ENCODE measurements around the gene TASP1.

The TASP1 gene

GRCh38 chr20:13676682-13677081, 38.0 kb upstream of the TASP1 start:
- Histone ChIP-seq H3K4me3 (ENCODE audit: low read length) (no peak overlapping the region), H3K4me1 (ENCODE audit: low read length) (peaks cover 12% of the 10 kb centered on the region), H3K9ac (ENCODE audit: low read length) (no peak overlapping the region), H3K79me2 (ENCODE audit: low read length) (no peaks in the 10 kb centered on the region), H3K4me2 (ENCODE audit: low read length) (no peak overlapping the region), H4K20me1 (ENCODE audit: insufficient read depth, low read length) (no peaks in the 10 kb centered on the region), H3K36me3 (replicated peaks; ENCODE audit: low read depth, low read length) (no peaks in the 10 kb centered on the region), H2AFZ (ENCODE audit: low read depth, low read length) (no peak overlapping the region), H3K9me3 (ENCODE audit: insufficient read depth, low read length) (no peaks in the 10 kb centered on the region), H3K27ac (ENCODE audit: low read length) (no peak overlapping the region), H3K27me3 (ENCODE audit: low read depth, low read length) (no peaks in the 10 kb centered on the region)
- TF ChIP-seq CTCF (IDR thresholded peaks at IDR 0.05; ENCODE audit: low read depth, low read length) (no peak), EZH2phosphoT487 (IDR thresholded peaks at IDR 0.05; ENCODE audit: low read depth) (no peak)

GRCh38 chr20:13672690-13673089, 34.0 kb upstream of the TASP1 start:
- H3K4me1 ChIP-seq (ENCODE audit: low read length), result peaks cover 14% of the 10 kb centered on the region
- H3K79me2 ChIP-seq (ENCODE audit: low read length), result no peaks in the 10 kb centered on the region
- H3K27me3 ChIP-seq (ENCODE audit: low read depth, low read length), result peaks cover 8% of the 10 kb centered on the region
- TF ChIP-seq CTCF (IDR thresholded peaks at IDR 0.05; ENCODE audit: low read depth, low read length) (no peak), EZH2phosphoT487 (IDR thresholded peaks at IDR 0.05; ENCODE audit: low read depth) (no peak)
- H3K4me3 ChIP-seq (ENCODE audit: low read length), result no peak overlapping the region
- no peak overlapping the region for H3K4me2 ChIP-seq (ENCODE audit: low read length)
- H3K9me3 ChIP-seq (ENCODE audit: insufficient read depth, low read length), result no peaks in the 10 kb centered on the region
- H3K36me3 ChIP-seq (replicated peaks; ENCODE audit: low read depth, low read length), result no peaks in the 10 kb centered on the region
- no peak overlapping the region for H3K9ac ChIP-seq (ENCODE audit: low read length)
- no peak overlapping the region for H2AFZ ChIP-seq (ENCODE audit: low read depth, low read length)
- H4K20me1 ChIP-seq (ENCODE audit: insufficient read depth, low read length), result no peaks in the 10 kb centered on the region
- no peak overlapping the region for H3K27ac ChIP-seq (ENCODE audit: low read length)

GRCh38 chr20:13671916-13672378, 33.2 kb upstream of the TASP1 start:
- no peak for TF ChIP-seq EZH2phosphoT487 (IDR thresholded peaks at IDR 0.05; ENCODE audit: low read depth)
- no peak for TF ChIP-seq CTCF (IDR thresholded peaks at IDR 0.05; ENCODE audit: low read depth, low read length)
- H3K79me2 ChIP-seq (ENCODE audit: low read length), result no peaks in the 10 kb centered on the region
- H3K4me3 ChIP-seq (ENCODE audit: low read length), result no peak overlapping the region
- peaks cover 14% of the 10 kb centered on the region for H3K4me1 ChIP-seq (ENCODE audit: low read length)
- no peaks in the 10 kb centered on the region for H3K36me3 ChIP-seq (replicated peaks; ENCODE audit: low read depth, low read length)
- H4K20me1 ChIP-seq (ENCODE audit: insufficient read depth, low read length), result no peaks in the 10 kb centered on the region
- H2AFZ ChIP-seq (ENCODE audit: low read depth, low read length), result no peak overlapping the region
- no peak overlapping the region for H3K27ac ChIP-seq (ENCODE audit: low read length)
- no peak overlapping the region for H3K9ac ChIP-seq (ENCODE audit: low read length)
- H3K27me3 ChIP-seq (ENCODE audit: low read depth, low read length), result peaks cover 8% of the 10 kb centered on the region
- no peaks in the 10 kb centered on the region for H3K9me3 ChIP-seq (ENCODE audit: insufficient read depth, low read length)
- H3K4me2 ChIP-seq (ENCODE audit: low read length), result no peak overlapping the region

GRCh38 chr20:13671512-13671911, 32.8 kb upstream of the TASP1 start:
- no peak overlapping the region for H3K27ac ChIP-seq (ENCODE audit: low read length)
- no peak overlapping the region for H3K4me2 ChIP-seq (ENCODE audit: low read length)
- peaks cover 8% of the 10 kb centered on the region for H3K27me3 ChIP-seq (ENCODE audit: low read depth, low read length)
- H3K36me3 ChIP-seq (replicated peaks; ENCODE audit: low read depth, low read length), result no peaks in the 10 kb centered on the region
- TF ChIP-seq CTCF (IDR thresholded peaks at IDR 0.05; ENCODE audit: low read depth, low read length) (no peak), EZH2phosphoT487 (IDR thresholded peaks at IDR 0.05; ENCODE audit: low read depth) (no peak)
- H3K9me3 ChIP-seq (ENCODE audit: insufficient read depth, low read length), result no peaks in the 10 kb centered on the region
- no peak overlapping the region for H3K9ac ChIP-seq (ENCODE audit: low read length)
- no peaks in the 10 kb centered on the region for H3K79me2 ChIP-seq (ENCODE audit: low read length)
- H3K4me1 ChIP-seq (ENCODE audit: low read length), result peaks cover 14% of the 10 kb centered on the region
- H4K20me1 ChIP-seq (ENCODE audit: insufficient read depth, low read length), result no peaks in the 10 kb centered on the region
- no peak overlapping the region for H3K4me3 ChIP-seq (ENCODE audit: low read length)
- H2AFZ ChIP-seq (ENCODE audit: low read depth, low read length), result no peak overlapping the region

All from OCI-LY3 (cell line).